Measurements from ENCODE around the gene IRF8.
"Not testable (repeated sequence)": the region's sequence is repeated elsewhere in the genome, so short reads cannot be mapped to it uniquely, and the experiment has no call there.

The IRF8 gene

GRCh38 chr16:85940214-85940613 is 41.3 kb downstream of the IRF8 start:
- DNase-seq: no peak

GRCh38 chr16:85941863-85942644 is 43.1 kb downstream of the IRF8 start:
- no peak for DNase-seq

- DNase-seq: not testable (repeated sequence)
Observed at GRCh38 chr16:85942659-85943058, 43.7 kb downstream of the IRF8 start.

GRCh38 chr16:85943711-85944110 is 44.7 kb downstream of the IRF8 start:
- no peak for DNase-seq

- no peak for DNase-seq
Observed at GRCh38 chr16:85944572-85945423, 45.8 kb downstream of the IRF8 start.

GRCh38 chr16:85945424-85945751 is 46.4 kb downstream of the IRF8 start:
- peak; percentile 86 for DNase-seq

- peak; percentile 29 for DNase-seq
Observed at GRCh38 chr16:85946541-85947124, 47.7 kb downstream of the IRF8 start.

- no peak for DNase-seq
Observed at GRCh38 chr16:85947230-85948137, 48.5 kb downstream of the IRF8 start.

- no peak for DNase-seq
Observed at GRCh38 chr16:85948138-85948509, 49.2 kb downstream of the IRF8 start.

GRCh38 chr16:85948616-85949265 is 49.8 kb downstream of the IRF8 start:
- no peak for DNase-seq

GRCh38 chr16:85950136-85950918 is 51.4 kb downstream of the IRF8 start:
- no peak for DNase-seq

- DNase-seq: no peak
Observed at GRCh38 chr16:85952197-85952596, 53.2 kb downstream of the IRF8 start.

GRCh38 chr16:85952811-85953210 is 53.8 kb downstream of the IRF8 start:
- DNase-seq: peak; percentile 24

- DNase-seq: no peak
Observed at GRCh38 chr16:85954927-85955519, 56.1 kb downstream of the IRF8 start.

GRCh38 chr16:85955566-85955965 is 56.6 kb downstream of the IRF8 start:
- no peak for DNase-seq

- DNase-seq: no peak
Observed at GRCh38 chr16:85956426-85956825, 57.5 kb downstream of the IRF8 start.

GRCh38 chr16:85958731-85959130 is 59.8 kb downstream of the IRF8 start:
- DNase-seq: no peak

GRCh38 chr16:85959686-85960085 is 60.7 kb downstream of the IRF8 start:
- no peak for DNase-seq

- no peak for DNase-seq
Observed at GRCh38 chr16:85960486-85961046, 61.6 kb downstream of the IRF8 start.

Data from NCI-H2171 treated with DMSO at 0.1 percent for 48 hours (cell line).